ENCODE measurements around the gene SPATA6L.

SPATA6L gene

DNA sequence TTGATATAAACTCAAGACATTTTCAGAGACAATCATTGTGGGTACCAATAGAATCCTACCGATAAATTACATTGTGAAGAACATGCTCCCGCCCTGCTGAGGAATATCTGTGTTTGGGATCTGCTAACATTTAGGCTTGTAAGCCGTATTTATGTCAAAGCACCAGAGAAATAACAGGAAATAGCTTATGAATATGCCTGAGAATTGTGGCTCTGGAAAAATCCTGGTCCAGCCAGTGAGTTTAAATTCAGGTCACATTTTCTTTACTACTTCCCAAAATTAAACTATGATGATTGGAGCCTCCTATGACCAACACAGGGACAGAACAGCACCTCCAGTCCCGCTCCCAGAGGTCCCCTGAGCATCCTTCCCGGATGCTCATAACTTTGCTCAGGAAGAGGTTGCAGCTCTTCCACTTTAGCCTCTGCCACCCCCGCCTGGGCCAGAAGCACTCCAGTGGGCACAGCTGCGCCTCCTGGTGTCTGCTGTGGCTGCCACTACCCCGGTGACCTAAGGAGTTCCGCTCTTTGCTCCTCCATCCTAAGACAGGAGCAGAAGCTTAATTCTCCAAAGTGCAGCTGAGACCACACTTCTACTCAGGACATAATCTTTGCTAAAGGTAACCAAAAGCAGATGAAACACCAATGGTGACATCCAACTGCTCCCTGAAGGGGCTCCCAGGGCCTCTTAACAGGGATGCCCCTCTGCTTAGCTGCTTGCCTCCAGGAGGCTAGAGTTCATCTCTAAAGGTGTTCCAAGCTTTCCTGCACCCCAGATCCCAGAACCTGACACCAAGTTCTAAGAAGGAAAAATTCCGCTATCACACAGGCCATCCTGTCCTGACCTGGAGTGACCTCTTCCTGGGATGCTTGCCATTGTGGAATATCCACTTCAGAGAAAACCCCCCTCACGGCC lies 117.2 kb downstream of the SPATA6L start:
- no peak for DNase-seq

All from CD4-positive, alpha-beta T cell treated with Interleukin-17A for 1 hour (primary cell).